Measurements from ENCODE around the gene ULK2.
"Not testable (repeated sequence)": the region's sequence is repeated elsewhere in the genome, so short reads cannot be mapped to it uniquely, and the experiment has no call there.

ULK2 gene

DNA sequence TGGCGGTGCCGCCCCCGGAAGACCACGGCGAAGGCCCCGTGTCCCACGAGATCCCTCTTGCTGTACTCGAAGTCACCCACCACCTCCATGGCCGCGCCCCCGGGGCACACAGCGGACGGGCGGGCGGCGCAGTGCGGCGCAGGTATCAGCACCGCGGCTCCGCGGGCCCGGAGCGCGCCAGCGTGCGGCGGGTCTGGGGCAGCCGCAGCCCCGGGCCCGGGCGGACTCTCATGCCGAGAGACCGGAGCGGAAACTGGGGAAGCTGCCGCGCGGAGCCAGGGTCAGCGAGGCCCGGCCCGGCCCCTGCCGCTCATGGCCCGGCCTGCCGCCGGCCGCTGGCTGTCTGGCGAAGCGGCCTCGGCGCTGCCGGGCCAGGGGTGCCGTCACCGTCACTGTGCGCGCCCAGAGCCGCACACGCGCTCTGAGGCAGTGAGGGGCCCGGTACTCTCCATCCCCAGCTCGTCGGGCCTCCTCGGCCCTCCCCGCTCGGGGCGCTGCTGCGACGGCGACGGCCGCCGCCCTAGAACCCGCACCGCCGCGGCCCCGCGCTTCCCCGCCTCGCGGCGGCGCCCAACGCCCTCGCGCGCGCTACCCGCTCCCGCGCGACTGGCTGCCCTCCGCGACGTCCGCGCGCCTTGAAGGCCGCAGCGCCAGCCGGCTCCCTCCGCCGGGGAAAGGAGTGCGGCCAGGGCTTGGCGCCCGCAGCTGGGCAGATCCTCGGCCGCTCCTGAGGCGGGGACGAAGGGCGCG is at the start of gene ULK2:
TSS of gene ULK2 (minus strand) at position 608 of the 750 bp plus-strand sequence. CDS start at position 89, 519 bp downstream.
- FAIRE-seq (no peak), DNase-seq (ENCODE audit: insufficient read length, low spot score) (peak; percentile 63)

DNA sequence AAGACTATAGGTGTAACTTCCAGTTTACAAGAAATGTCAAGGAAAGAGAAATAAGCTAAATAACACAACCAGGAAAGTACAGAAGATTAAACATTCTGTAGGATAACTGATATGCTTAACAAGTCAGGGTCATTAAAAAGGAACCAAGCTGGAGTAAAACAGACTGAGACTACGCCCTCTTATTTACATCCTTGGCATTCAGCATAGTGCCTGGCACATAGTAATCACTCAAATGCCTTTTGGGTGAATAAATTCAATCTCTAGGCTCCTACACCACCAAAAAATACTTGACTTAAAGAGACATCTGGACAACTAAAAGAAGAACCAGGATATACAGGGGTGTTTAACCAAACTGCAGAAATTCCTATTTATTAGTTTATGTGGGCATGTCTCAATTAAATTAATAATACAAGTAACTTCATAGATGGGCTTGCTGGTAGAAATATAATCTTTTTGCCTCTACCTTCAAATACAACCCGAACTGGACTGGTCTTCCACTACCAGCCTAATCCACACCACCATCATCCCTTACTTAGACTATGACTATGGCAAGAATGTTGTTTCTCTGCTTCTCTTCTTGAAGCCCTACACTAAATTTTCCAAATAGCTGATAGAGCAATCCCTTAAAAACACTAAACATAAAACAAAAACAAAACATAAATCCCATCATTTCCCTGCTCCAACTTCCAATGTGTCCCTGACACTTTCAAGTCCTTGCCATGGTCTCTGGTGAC is 47.7 kb upstream of the ULK2 start:
- no peak for FAIRE-seq

DNA sequence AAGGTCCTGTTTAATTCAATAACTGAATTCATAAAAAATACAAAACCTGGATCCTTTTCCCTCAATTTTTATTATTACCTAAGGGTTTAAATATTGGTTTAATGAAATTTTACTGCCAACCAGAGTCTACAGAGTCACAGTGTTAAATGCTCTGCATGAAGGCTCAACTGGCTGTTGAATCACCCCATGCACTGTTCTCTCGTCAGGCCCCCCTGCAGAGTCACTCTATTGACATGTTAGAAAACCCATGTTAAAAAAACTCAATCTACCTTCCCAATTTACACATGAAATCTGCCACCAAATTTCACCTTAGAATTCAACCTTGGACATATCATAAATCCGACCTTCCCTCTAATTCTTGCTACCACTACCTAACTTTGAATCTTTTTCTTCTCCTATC is 43.3 kb upstream of the ULK2 start:
- DNase-seq (ENCODE audit: insufficient read length, low spot score) (no peak), FAIRE-seq (no peak)

More for the DNA sequence above, 47.7 kb upstream of the ULK2 start:
- no peak for DNase-seq (ENCODE audit: insufficient read length, low spot score)

DNA sequence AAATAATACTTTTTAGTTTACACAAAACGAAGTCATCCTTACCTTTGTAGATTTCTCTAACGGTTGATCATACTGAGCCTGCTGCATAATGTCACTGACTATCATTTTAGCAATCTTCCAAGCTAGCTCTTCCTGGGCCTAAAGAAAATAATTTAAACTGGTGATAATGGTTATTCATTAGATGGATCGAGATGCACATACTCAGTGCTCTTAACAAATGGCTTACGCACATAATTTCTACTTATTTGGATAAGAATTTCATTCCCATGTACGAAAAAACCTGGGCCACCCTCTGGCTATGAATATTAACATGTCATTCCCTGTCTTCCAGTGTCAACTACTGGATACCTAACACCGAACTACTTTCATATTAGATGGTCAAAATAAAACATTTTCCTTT is 41.4 kb upstream of the ULK2 start:
- DNase-seq (ENCODE audit: insufficient read length, low spot score) = no peak

DNA sequence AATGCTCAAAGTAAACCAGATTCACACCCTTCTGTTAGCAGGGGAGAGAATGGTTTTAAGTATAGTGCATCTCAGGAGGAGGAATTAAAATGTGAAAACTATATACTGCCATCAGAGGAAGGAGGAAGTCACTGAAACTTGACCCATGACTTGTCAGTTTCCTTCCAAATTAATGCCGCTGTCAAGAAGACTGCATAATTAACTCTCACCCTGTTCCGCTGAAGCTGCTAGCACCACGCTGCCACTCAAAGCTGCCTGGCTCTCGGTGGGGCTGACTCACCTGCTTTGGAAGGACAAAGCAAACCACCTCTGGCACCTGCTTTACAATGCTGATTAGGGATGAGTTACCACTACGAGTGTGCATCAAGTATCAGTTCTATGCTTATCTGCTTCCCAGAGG is 37.8 kb upstream of the ULK2 start:
- FAIRE-seq (peak; percentile 74), DNase-seq (ENCODE audit: insufficient read length, low spot score) (no peak)

More for the DNA sequence above, 41.4 kb upstream of the ULK2 start:
- peak; percentile 42 for FAIRE-seq

DNA sequence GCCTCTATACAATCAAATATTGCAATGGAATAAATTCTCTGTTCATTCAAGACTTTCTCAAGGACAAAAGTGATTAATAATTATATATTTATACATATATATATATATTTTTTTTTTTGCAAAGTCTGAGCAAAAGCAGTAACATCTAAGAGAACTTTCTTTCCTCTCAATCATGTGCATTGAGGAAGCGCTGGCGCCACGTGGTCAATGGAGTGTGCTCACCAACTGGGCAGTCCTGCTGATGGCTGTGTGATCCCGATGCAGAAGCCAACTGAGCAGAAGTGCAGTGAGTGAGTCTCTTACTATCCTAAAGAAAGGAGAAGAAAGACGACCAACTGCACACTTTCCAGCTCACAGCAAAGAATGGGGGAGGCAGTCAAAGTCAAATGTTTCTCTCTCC is 37.2 kb upstream of the ULK2 start:
- no peak for FAIRE-seq

DNA sequence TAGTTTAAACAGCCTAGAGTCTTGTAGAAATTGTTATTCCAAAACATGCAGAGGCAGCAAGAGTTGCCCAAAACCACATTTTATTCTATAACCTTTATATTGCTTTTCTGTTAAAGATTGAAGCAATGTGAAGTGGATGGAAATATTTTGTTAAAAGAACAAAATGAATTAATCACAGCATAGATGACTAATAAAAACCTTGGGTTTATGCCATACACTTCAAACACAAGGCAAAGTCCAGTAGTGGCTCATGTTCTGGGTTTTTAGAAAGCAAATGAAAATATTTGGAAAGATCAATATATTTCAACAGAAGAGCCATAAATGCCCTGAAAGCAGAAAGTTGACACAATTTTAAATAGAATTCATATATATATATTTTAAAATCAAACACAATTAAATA is 36.7 kb upstream of the ULK2 start:
- DNase-seq (ENCODE audit: insufficient read length, low spot score) = no peak
- FAIRE-seq = no peak

More for the DNA sequence above, 37.2 kb upstream of the ULK2 start:
- no peak for DNase-seq (ENCODE audit: insufficient read length, low spot score)

DNA sequence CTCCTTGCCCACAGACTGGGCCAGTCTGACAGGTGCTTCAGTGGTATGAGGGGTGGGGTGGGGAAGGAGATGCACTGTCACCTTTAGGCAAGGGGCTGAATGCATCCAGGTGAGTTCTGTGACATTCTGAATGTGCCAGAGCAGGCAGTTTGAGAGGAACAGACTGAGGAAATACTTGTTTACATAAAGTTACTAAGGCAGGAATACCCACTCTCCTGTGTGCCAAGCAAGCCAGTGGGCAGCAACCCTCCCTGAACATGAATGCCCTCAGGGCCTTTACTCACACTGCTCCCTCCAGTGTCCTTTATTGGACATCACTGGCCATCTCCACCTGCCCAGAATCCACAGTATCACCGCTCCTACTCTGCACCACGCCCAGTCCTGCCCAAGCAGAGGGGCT is 33.1 kb upstream of the ULK2 start:
- DNase-seq (ENCODE audit: insufficient read length, low spot score) (no peak), FAIRE-seq (peak; percentile 89)

DNA sequence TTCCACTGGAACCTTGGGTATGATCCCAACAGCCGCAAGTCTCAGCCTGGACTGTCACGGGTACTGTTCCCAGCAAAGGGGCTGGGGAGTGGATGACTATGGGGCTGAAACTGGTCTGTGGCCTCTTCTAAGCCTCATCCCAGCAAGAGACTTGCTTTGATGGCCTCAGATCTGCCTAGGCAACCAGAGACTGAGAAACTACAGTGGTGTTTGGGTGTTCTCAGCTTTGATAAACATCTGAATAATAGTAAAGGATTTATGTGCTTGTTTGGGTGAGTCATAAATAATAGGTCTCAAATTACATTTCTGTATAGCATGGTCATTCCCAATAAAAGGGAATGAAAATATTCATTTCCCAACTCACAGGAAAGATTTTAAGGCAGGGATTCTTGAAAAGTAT is 30.2 kb upstream of the ULK2 start:
- DNase-seq (ENCODE audit: insufficient read length, low spot score) (peak; percentile 68), FAIRE-seq (no peak)

DNA sequence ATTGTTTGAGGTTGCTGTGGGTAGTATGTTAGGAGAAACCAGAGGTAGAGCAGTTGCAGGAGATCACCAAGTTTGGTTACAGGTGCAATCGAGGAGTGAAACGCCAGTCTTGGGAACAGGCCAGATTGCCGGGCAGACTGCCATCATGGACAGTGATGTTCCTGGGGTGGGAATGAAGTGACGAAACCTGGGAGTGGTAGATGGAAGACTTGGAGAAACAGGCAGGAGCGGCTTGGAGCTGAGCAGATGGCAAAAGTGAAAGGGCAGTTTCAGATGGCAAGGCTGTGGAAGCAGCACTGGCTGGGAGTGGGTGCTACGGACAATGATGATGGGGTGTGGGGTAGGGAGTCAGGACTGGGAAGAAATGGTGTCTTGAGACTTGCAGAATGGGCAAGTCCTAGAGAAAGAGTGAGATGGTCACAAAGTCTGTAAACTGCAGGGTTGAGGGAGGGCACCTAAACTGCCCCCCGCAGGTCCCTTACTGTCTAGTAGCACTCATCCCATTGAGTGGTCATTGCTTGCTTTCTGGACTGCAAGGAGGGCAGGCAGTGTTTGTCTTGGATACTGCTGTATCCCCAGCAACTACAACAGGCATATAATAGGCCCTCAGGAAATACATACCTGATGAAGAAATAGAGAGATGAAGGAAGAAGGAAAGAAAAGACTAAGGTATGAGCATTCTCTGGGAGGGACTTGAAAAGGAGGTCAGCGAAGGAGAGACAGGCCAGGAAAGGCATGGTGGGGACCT is 29.5 kb upstream of the ULK2 start:
- FAIRE-seq (peak; percentile 84), DNase-seq (ENCODE audit: insufficient read length, low spot score) (no peak)

DNA sequence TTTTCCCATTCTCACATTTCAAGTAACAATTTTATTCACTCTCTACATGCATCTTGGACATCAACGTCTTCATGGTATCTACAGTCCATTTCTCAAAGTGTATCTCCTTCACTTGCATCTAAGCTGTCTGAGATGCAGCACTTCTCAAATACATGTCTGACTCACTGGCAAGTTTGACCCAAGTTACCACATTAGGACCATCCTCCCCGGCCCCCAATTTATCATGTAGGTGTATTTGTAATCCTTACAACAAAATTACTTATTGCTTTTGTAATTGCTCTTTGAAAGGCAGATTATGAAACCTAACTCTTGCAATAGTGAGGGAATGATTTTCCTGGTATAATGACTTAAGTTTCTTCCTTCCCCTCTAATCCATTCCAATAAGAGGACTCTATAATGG is 28.9 kb upstream of the ULK2 start:
- FAIRE-seq = no peak

DNA sequence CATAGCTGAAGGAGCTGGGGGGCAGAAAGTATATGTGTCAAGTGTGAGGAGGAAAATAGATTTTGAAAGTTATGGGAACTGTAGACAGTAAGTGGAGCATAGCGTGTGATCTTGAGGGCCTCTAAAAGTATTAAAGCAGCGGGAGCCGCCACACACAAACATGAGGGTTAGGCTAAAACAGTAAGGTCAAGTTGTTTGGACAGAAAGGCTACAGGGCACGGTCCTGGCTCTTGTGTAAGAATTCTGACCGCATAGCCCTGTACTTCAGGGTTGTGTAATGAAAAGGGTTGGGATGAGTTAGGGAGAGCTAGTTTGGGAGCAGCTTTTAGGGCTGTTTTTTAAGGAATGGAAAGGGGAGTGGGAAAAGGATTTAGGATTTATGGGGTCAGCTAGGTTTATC is 22.8 kb upstream of the ULK2 start:
- FAIRE-seq; DNase-seq (ENCODE audit: insufficient read length, low spot score): not testable (repeated sequence)

More for the DNA sequence above, 28.9 kb upstream of the ULK2 start:
- no peak for DNase-seq (ENCODE audit: insufficient read length, low spot score)

DNA sequence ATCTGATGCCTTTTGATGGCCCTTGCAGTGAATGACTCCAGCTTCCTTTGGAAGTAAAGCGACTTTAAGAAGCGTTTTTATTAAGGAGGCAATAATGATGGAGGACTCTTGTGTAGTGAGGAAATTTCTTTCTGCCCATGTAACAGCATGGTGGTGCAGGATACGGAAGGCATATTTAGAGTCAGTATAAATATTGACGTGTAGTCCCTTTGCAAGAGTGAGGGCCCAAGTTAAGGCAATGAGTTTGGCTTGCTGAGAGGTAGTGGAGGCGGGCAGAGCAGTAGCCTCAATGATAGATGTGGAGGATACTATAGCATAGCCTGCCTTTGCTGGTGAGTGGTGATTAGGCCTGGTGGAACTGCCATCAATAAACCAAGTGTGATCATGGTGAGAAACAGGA is 22.3 kb upstream of the ULK2 start:
- DNase-seq (ENCODE audit: insufficient read length, low spot score); FAIRE-seq: not testable (repeated sequence)

DNA sequence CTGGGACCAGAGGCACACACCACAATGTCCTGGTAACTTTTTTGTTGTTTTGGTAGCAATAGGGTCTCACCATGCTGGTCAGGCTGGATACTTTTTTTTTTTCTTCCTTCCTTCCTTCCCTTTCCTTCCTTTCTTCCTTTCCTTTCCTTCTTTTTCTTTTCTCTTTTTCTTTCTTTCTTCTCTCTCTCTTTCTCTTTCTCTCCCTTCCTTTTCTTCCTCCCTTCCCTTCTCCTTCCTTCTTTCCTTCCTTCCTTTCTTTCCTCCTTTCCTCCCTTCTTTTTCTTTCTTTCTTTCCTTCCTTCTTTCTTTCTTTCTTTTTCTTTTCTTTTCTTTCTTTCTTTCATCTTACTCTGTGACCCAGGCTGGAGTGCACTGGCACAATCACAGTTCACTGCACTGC is 18.4 kb upstream of the ULK2 start:
- DNase-seq (ENCODE audit: insufficient read length, low spot score) (no peak), FAIRE-seq (no peak)

DNA sequence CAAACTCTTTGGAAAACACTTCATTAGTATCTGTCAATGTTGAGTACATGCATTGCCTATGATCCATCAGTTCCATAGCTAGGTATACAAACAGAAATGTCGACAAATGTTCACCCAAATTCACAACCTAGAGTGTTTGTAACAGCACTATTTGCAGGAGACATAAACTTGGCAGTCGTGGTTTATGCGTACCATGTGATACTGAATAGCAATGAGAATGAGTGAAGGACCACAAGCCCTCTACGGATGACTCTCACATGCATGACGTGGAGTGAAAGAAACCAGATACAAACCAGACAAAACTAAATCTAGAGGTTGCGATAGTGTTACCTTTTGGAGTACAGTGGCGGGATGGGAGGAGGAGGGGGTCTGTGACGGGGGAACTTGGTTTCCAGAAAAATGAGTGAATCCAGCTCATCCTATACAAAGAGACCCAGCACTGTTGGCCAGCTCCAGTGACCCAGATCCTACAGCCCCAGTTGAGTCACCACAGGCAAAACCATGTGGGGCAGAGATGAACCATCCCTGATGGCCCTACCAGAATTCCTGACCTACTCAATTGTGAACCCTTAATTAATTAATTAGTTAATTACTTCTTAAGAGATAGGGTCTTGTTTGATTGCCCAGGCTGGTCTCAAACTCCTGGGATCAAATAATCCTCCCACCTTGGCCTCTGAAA is 15.9 kb upstream of the ULK2 start:
- FAIRE-seq = no peak

DNA sequence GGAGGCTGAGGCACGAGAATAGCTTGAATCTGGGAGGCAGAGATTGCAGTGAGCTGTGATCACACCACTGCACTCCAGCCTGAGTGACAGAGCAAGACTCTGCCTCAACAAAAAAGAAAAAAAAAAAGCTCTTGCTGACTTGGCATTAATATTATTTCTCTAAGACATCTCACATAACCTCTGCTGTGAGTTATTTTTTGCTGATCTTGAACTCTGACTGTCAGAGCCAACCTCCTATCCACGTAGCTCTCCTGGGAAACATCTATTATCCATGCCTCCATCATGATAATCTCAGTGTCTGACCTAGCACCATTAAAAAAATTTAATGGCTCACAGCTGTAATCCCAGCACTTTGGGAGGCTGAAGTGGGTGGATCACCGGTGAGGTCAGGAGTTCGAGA is 12.7 kb upstream of the ULK2 start:
- no peak for FAIRE-seq
- DNase-seq (ENCODE audit: insufficient read length, low spot score) = no peak

More for the DNA sequence above, 15.9 kb upstream of the ULK2 start:
- no peak for DNase-seq (ENCODE audit: insufficient read length, low spot score)

DNA sequence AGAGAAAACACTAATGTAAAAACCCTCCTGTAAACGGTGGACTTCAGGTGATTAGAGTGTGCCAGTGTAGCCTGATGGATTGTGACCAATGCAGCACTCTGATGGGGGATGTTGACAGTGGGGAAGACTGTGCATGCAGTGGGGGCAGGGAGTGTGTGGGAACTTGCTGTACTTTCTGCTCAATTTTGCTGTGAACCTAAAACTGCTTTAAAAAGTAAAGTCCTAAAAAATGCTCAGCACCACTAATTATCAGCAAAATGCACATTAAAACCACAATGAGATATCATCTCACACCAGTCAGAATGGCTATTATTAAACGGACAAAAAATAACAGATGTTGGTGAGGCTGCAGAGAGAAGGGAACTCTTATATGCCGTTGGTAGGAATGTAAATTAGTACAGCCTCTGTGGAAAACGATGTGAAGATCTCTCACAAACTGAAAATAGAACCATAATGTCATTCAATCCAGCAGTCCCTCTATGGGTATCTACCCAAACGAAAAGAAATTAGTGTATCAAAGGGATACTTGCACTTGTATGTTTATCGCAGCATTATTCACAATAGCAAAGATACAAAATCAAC is 9.7 kb upstream of the ULK2 start:
- DNase-seq (ENCODE audit: insufficient read length, low spot score) (no peak), FAIRE-seq (no peak)

DNA sequence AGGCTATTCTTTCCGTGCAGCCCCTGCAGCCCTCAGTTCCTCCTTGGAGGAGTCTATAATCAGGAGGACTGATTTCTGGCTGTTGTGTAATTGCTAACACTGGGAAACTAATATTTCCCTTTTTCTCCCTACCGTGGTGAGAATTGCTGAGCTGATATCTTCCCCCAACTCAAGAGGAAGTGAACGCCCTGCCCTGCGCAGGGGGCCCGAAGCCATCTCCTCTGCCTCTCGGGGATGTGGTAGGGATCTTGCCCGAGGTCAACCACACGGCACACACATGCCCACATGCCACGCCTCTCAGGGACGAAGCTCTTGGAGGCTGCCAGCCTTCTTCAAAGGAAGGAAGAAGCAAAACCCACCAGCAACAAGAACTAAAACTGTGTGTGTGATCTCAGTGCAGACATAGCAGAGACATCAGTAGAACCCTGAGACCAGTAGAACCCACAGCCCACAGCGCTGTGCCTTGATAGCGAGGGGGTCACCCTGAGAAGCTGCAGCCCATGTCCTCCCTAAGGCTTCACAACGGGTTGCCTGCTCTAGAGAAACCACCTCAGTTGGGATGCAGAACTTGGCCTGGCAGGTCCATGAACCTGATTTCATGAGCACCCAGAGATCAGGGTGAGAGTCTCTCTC is 8.9 kb upstream of the ULK2 start:
- FAIRE-seq (no peak), DNase-seq (ENCODE audit: insufficient read length, low spot score) (no peak)

DNA sequence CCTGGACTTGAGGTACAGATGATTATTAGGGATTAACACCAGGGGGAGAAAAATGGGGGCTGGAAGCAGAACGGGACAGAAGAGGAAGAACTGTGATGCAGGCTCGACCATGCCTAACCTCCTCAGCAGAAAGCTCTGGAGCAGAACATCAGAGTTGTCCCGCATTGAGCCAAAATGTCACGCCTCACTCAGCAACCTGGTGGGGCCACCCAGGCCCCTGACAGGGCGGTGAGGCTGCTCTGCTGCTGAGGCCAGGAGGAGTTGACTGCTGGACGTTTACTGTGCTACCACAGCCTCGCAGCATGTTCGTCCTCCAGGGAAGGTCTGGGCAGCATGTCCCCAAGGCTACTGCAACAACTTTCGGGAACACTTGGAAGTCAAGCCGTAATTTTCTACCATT is 6.5 kb upstream of the ULK2 start:
- peak; percentile 75 for FAIRE-seq
- no peak for DNase-seq (ENCODE audit: insufficient read length, low spot score)

DNA sequence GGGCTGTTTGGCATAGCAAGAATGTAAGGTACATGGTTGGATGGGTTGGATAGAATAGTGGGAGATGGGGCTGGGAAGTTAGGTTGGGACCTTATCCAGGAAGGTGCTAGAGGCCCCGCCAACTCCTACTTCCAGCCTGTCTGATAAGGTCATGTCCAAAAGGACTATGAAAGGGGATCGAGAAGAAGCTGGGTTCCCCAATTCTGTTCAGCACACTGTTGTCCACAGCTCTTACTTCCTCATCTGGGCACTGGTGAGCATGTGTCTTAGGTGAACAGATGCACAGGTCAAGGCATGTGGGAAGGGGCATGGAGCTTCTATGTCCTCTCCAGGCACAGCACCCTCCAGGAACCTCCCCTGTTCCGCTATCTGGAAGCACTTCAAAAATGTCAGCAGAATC is 5.6 kb upstream of the ULK2 start:
- FAIRE-seq = peak; percentile 31
- no peak for DNase-seq (ENCODE audit: insufficient read length, low spot score)

Measured in HTR-8/SVneo (cell line).